WI38 (cell line): ENCODE results near the gene CBY1.

Experiments
- H3K4me3 ChIP-seq: 2 replicates; pipeline ENCODE4 v1.5.1; 2011; ENCODE audit warnings: low read depth, mild to moderate bottlenecking, control low read depth, low read length
- CTCF ChIP-seq: IDR thresholded peaks from 2 replicates; pipeline ENCODE4 v1.5.1; 2012; ENCODE audit warnings: low read depth, mild to moderate bottlenecking, control low read depth, low read length

Gene CBY1

GRCh38 chr22:38681582-38682335, 25.3 kb downstream of the CBY1 start, which contains the start of gene TOMM22:
TSS of gene TOMM22 (plus strand) at chr22:38681957. CDS start at chr22:38681979, 22 bp downstream.
- TF ChIP-seq CTCF: peak; percentile 30

GRCh38 chr22:38684895-38685294, 28.5 kb downstream of the CBY1 start:
- no peak overlapping the region for H3K4me3 ChIP-seq
- no peak for TF ChIP-seq CTCF

More at GRCh38 chr22:38681582-38682335, 25.3 kb downstream of the CBY1 start, which contains the start of gene TOMM22:
- H3K4me3 ChIP-seq: peak within 1 kb of the TSS; percentile 97

GRCh38 chr22:38685761-38686160, 29.3 kb downstream of the CBY1 start:
- H3K4me3 ChIP-seq: no peak overlapping the region
- TF ChIP-seq CTCF: no peak

- no peak for TF ChIP-seq CTCF
- no peak overlapping the region for H3K4me3 ChIP-seq
Measured at GRCh38 chr22:38689651-38690050, 33.2 kb downstream of the CBY1 start.

GRCh38 chr22:38694049-38694448, 37.6 kb downstream of the CBY1 start:
- H3K4me3 ChIP-seq: no peak overlapping the region
- TF ChIP-seq CTCF: no peak

GRCh38 chr22:38694940-38695339, 38.5 kb downstream of the CBY1 start:
- no peak for TF ChIP-seq CTCF
- no peak overlapping the region for H3K4me3 ChIP-seq

- H3K4me3 ChIP-seq: 0 out of 2 replicates have a peak overlapping the region, but pooled peaks have one; percentile 13
- TF ChIP-seq CTCF: no peak
Measured at GRCh38 chr22:38696606-38697424, 40.4 kb downstream of the CBY1 start.
